WTC11 (cell line): ENCODE data around the gene EEFSEC. TPM values are rescaled to one million over a fixed set of nuclear protein-coding genes. Genes with fewer than 3 reads are reported as not detected.
A peak's percentile ranks its signal among the peaks of the same experiment; 100 is the strongest.

Source experiments
- ATAC-seq: fragments of 200-7000 bp; cut with Tn5 transposase; 2 replicates; pipeline ENCODE4 v1.10.0; 2021; ENCODE audit warnings: mild to moderate bottlenecking, moderate library complexity
- CTCF ChIA-PET: fragments of 300-600 bp; sonication (Branson Sonifier 250); formaldehyde crosslinking; loops from one replicate; lab custom pipeline; 2021; ENCODE audit warnings: antibody characterized with exemption; lab: Charles Lee
- POLR2A ChIA-PET: fragments of 350-600 bp; sonication (Branson Sonifier 250); formaldehyde crosslinking; loops from one replicate; lab custom pipeline; 2021; ENCODE audit warnings: antibody characterized with exemption; lab: Charles Lee
- DNase-seq: peaks from one replicate; pipeline ENCODE4 v3.0.0; 2021; ENCODE audit warnings: low spot score
- H3K27ac Mint-ChIP-seq: 2 replicates; pipeline ENCODE4 v1.8.0; 2021; ENCODE audit warnings: mixed read lengths
- H3K27me3 Mint-ChIP-seq: 2 replicates; pipeline ENCODE4 v1.8.0; 2021; ENCODE audit warnings: low read depth, mild to moderate bottlenecking, moderate library complexity, mixed read lengths
- H3K36me3 Mint-ChIP-seq: 2 replicates; pipeline ENCODE4 v1.8.0; 2021; ENCODE audit warnings: mixed read lengths
- H3K4me1 Mint-ChIP-seq: 2 replicates; pipeline ENCODE4 v1.8.0; 2022; ENCODE audit warnings: mixed read lengths
- H3K4me3 Mint-ChIP-seq: 2 replicates; pipeline ENCODE4 v1.8.0; 2021; ENCODE audit warnings: mild to moderate bottlenecking, moderate library complexity, mixed read lengths
- H3K9me3 Mint-ChIP-seq: 2 replicates; pipeline ENCODE4 v1.8.0; 2021; ENCODE audit warnings: mixed read lengths
- ATF6 ChIP-seq: sonication (generic); formaldehyde crosslinking; IDR thresholded peaks from 2 replicates; pipeline ENCODE4 v1.8.1; 2023; ENCODE audit warnings: mild to moderate bottlenecking, missing genetic modification reagents
- EMX1 ChIP-seq: fragments of 250-450 bp; sonication (Bioruptor Pico); IDR thresholded peaks from 2 replicates; pipeline ENCODE4 v1.8.0; 2021; ENCODE audit warnings: mild to moderate bottlenecking
- ETV6 ChIP-seq: sonication (generic); formaldehyde crosslinking; IDR thresholded peaks from 2 replicates; pipeline ENCODE4 v1.8.1; 2022; ENCODE audit warnings: mild to moderate bottlenecking, missing genetic modification reagents
- FOXJ3 ChIP-seq: sonication (generic); formaldehyde crosslinking; IDR thresholded peaks from 2 replicates; pipeline ENCODE4 v1.9.0; 2021; ENCODE audit warnings: missing genetic modification reagents, mild to moderate bottlenecking, borderline replicate concordance
- FOXP1 ChIP-seq: sonication (generic); formaldehyde crosslinking; IDR thresholded peaks from 2 replicates; pipeline ENCODE4 v1.8.0; 2022; ENCODE audit warnings: missing genetic modification reagents, mild to moderate bottlenecking, moderate library complexity, borderline replicate concordance
- HMGXB4 ChIP-seq: sonication (generic); formaldehyde crosslinking; IDR thresholded peaks from 2 replicates; pipeline ENCODE4 v1.8.1; 2023; ENCODE audit warnings: mild to moderate bottlenecking, moderate library complexity, missing genetic modification reagents
- IRF1 ChIP-seq: sonication (generic); formaldehyde crosslinking; IDR thresholded peaks from 2 replicates; pipeline ENCODE4 v1.8.0; 2023; ENCODE audit warnings: missing genetic modification reagents
- IRF2 ChIP-seq: sonication (generic); formaldehyde crosslinking; IDR thresholded peaks from 2 replicates; pipeline ENCODE4 v1.8.0; 2022; ENCODE audit warnings: low read depth, missing genetic modification reagents, borderline replicate concordance
- JUN ChIP-seq: sonication (generic); formaldehyde crosslinking; IDR thresholded peaks from 2 replicates; pipeline ENCODE4 v1.8.0; 2023; ENCODE audit warnings: mild to moderate bottlenecking, missing genetic modification reagents
- NR1H2 ChIP-seq: sonication (generic); formaldehyde crosslinking; IDR thresholded peaks from 2 replicates; pipeline ENCODE4 v1.9.0; 2021; ENCODE audit warnings: mild to moderate bottlenecking, moderate library complexity, missing genetic modification reagents
- NR3C1 ChIP-seq: sonication (generic); formaldehyde crosslinking; conservative IDR thresholded peaks from 2 replicates; pipeline ENCODE4 v1.8.1; 2023; ENCODE audit warnings: low read depth, mild to moderate bottlenecking, missing genetic modification reagents
- OVOL2 ChIP-seq: fragments of 250-450 bp; sonication (Bioruptor Pico); IDR thresholded peaks from 2 replicates; pipeline ENCODE4 v1.9.0; 2021; ENCODE audit warnings: mild to moderate bottlenecking, borderline replicate concordance
- SOX15 ChIP-seq: fragments of 250-450 bp; sonication (Bioruptor Pico); IDR thresholded peaks from 2 replicates; pipeline ENCODE4 v1.9.0; 2021; ENCODE audit warnings: mild to moderate bottlenecking
- STAT6 ChIP-seq: sonication (generic); formaldehyde crosslinking; conservative IDR thresholded peaks from 2 replicates; pipeline ENCODE4 v1.8.1; 2023; ENCODE audit warnings: mild to moderate bottlenecking, low read depth, missing genetic modification reagents, moderate library complexity
- TEAD4 ChIP-seq: sonication (generic); formaldehyde crosslinking; IDR thresholded peaks from 2 replicates; pipeline ENCODE4 v1.8.0; 2022; ENCODE audit warnings: mild to moderate bottlenecking, missing genetic modification reagents
- TP53 ChIP-seq: sonication (generic); formaldehyde crosslinking; IDR thresholded peaks from 2 replicates; pipeline ENCODE4 v1.8.1; 2023; ENCODE audit warnings: mild to moderate bottlenecking, missing genetic modification reagents
- ZNF121 ChIP-seq: sonication (generic); formaldehyde crosslinking; IDR thresholded peaks from 2 replicates; pipeline ENCODE4 v1.8.0; 2023; ENCODE audit warnings: missing genetic modification reagents
- ZNF263 ChIP-seq: sonication (generic); formaldehyde crosslinking; IDR thresholded peaks from 2 replicates; pipeline ENCODE4 v1.8.1; 2022; ENCODE audit warnings: low read depth, mild to moderate bottlenecking, moderate library complexity, missing genetic modification reagents
- ZNF396 ChIP-seq: fragments of 250-450 bp; sonication (Bioruptor Pico); IDR thresholded peaks from 2 replicates; pipeline ENCODE4 v1.8.0; 2021; ENCODE audit warnings: mild to moderate bottlenecking, moderate library complexity, borderline replicate concordance
- ZNF416 ChIP-seq: fragments of 250-450 bp; sonication (Bioruptor Pico); IDR thresholded peaks from 2 replicates; pipeline ENCODE4 v1.9.0; 2021; ENCODE audit warnings: mild to moderate bottlenecking, inconsistent platforms
- ZNF671 ChIP-seq: fragments of 250-450 bp; sonication (Bioruptor Pico); IDR thresholded peaks from 2 replicates; pipeline ENCODE4 v1.8.0; 2021; ENCODE audit warnings: mild to moderate bottlenecking
- total RNA-seq: library from RNA; stranded (reverse); gene quantifications from 3 replicates; pipeline ENCODE4 v1.2.3, GENCODE V29; 2021
- TF ChIP-seq, protein P1 (sequence below): sonication (generic); formaldehyde crosslinking; IDR thresholded peaks from 2 replicates; pipeline ENCODE4 v1.8.1; 2023; ENCODE audit warnings: mild to moderate bottlenecking, missing genetic modification reagents, borderline replicate concordance
- TF ChIP-seq, protein P2 (sequence below): fragments of 250-450 bp; sonication (Bioruptor Pico); IDR thresholded peaks from 2 replicates; pipeline ENCODE4 v1.9.0; 2021; ENCODE audit warnings: mild to moderate bottlenecking

Gene EEFSEC
- total RNA-seq, 1 experiment from 2014 or later, result 13.7 TPM

GRCh38 chr3:128235207-128235926, 82.1 kb downstream of the EEFSEC start:
- ChIA-PET CTCF (interaction anchor here (1.2 to 4.0 kb wide), 2 partner anchors 9 to 87 kb away, joined by 4 to 24 read pairs; no protein-coding TSS in a partner anchor), POLR2A (interaction anchor here (0.6 kb wide), 1 partner anchor 1619 kb away, joined by 3 read pairs; no protein-coding TSS in a partner anchor)
- 0 out of 2 replicates have a peak overlapping the region, but pooled peaks have one; percentile 7 for H3K27ac Mint-ChIP-seq
- H3K27me3 Mint-ChIP-seq, result no peaks in the 10 kb centered on the region
- ATAC-seq, result no peak
- H3K9me3 Mint-ChIP-seq, result no peaks in the 10 kb centered on the region
- H3K4me1 Mint-ChIP-seq, result peaks cover 31% of the 10 kb centered on the region
- no peak for DNase-seq
- H3K36me3 Mint-ChIP-seq, result no peaks in the 10 kb centered on the region
- TF ChIP-seq JUN, result no peak
- no peak for TF ChIP-seq NR3C1 (CRISPR knock-in tag)
- no peak for TF ChIP-seq IRF2 (CRISPR knock-in tag)
- TF ChIP-seq FOXJ3 (CRISPR knock-in tag), result no peak
- no peak for TF ChIP-seq SOX15 (CRISPR knock-in tag)
- TF ChIP-seq ZNF671 (CRISPR knock-in tag), result no peak
- TF ChIP-seq HMGXB4 (CRISPR knock-in tag), result no peak
- TF ChIP-seq EMX1, result no peak
- TF ChIP-seq STAT6 (CRISPR knock-in tag), result no peak
- TF ChIP-seq ZNF121, result no peak
- TF ChIP-seq ATF6 (CRISPR knock-in tag), result no peak
- TF ChIP-seq ZNF396 (CRISPR knock-in tag), result no peak
- no peak for TF ChIP-seq FOXP1 (CRISPR knock-in tag)
- TF ChIP-seq ETV6, result no peak
- TF ChIP-seq ZNF263 (CRISPR knock-in tag), result no peak
- no peak for TF ChIP-seq TEAD4 (CRISPR knock-in tag)
- H3K4me3 Mint-ChIP-seq, result no peak overlapping the region

- Mint-ChIP-seq H3K27me3 (no peaks in the 10 kb centered on the region), H3K4me1 (peaks cover 23% of the 10 kb centered on the region), H3K9me3 (no peaks in the 10 kb centered on the region), H3K27ac (peak overlapping the region; percentile 48; the same call in 1 of the 2 replicates), H3K36me3 (no peaks in the 10 kb centered on the region), H3K4me3 (no peak overlapping the region)
- DNase-seq, result no peak
- POLR2A ChIA-PET, result no interaction called here
- CTCF ChIA-PET, result interaction anchor here (4.0 kb wide), 1 partner anchor 10 kb away, joined by 24 read pairs; no protein-coding TSS in a partner anchor
- ATAC-seq, result no peak
- no peak for TF ChIP-seq TEAD4 (CRISPR knock-in tag)
- TF ChIP-seq, protein P1, sequence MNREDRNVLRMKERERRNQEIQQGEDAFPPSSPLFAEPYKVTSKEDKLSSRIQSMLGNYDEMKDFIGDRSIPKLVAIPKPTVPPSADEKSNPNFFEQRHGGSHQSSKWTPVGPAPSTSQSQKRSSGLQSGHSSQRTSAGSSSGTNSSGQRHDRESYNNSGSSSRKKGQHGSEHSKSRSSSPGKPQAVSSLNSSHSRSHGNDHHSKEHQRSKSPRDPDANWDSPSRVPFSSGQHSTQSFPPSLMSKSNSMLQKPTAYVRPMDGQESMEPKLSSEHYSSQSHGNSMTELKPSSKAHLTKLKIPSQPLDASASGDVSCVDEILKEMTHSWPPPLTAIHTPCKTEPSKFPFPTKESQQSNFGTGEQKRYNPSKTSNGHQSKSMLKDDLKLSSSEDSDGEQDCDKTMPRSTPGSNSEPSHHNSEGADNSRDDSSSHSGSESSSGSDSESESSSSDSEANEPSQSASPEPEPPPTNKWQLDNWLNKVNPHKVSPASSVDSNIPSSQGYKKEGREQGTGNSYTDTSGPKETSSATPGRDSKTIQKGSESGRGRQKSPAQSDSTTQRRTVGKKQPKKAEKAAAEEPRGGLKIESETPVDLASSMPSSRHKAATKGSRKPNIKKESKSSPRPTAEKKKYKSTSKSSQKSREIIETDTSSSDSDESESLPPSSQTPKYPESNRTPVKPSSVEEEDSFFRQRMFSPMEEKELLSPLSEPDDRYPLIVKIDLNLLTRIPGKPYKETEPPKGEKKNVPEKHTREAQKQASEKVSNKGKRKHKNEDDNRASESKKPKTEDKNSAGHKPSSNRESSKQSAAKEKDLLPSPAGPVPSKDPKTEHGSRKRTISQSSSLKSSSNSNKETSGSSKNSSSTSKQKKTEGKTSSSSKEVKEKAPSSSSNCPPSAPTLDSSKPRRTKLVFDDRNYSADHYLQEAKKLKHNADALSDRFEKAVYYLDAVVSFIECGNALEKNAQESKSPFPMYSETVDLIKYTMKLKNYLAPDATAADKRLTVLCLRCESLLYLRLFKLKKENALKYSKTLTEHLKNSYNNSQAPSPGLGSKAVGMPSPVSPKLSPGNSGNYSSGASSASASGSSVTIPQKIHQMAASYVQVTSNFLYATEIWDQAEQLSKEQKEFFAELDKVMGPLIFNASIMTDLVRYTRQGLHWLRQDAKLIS (CRISPR knock-in tag), result no peak
- no peak for TF ChIP-seq ZNF416
- no peak for TF ChIP-seq NR1H2 (CRISPR knock-in tag)
- TF ChIP-seq, protein P2, sequence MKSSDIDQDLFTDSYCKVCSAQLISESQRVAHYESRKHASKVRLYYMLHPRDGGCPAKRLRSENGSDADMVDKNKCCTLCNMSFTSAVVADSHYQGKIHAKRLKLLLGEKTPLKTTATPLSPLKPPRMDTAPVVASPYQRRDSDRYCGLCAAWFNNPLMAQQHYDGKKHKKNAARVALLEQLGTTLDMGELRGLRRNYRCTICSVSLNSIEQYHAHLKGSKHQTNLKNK (CRISPR knock-in tag), result no peak
- TF ChIP-seq TP53 (CRISPR knock-in tag), result no peak
- no peak for TF ChIP-seq IRF1 (CRISPR knock-in tag)
- TF ChIP-seq OVOL2 (CRISPR knock-in tag), result no peak
These were observed 83.4 kb downstream of the EEFSEC start for GRCh38 chr3:128236657-128237056.
